ENCODE measurements around the gene MRC2.

DNA sequence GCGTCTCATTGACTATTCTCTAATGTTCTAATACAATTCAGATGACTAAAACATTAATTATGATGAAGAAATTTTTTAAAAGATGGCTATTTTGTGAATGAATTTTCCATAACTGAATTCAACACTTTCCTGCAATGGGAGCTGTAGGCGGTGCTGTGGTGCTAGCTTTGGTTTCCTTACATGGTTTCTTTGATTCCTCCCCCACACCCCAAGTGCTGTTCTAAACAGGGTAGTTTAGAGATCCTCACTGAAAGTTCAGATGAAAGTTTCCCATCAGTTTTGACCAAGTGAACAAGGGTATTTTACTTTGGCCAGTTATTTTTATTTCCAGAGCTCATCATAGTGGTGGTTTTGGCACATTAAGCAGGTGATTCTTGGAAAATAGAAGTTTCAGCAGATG, 26.0 kb upstream of the MRC2 start:
- TF ChIP-seq TAF1 (IDR thresholded peaks at IDR 0.05; ENCODE audit: low read depth, low read length) (no peak), POLR2A (IDR thresholded peaks at IDR 0.05; ENCODE audit: low read depth, low read length) (no peak)

Measured in GM12891 (cell line).